ENCODE results near the gene FCRLB. TPM values are rescaled to one million over a fixed set of nuclear protein-coding genes. Genes with fewer than 3 reads are reported as not detected.

The FCRLB gene
- polyA plus RNA-seq, 2 of the 4 experiments (the other 2 are of a cell fraction): 0.48 to 0.75 TPM

DNA sequence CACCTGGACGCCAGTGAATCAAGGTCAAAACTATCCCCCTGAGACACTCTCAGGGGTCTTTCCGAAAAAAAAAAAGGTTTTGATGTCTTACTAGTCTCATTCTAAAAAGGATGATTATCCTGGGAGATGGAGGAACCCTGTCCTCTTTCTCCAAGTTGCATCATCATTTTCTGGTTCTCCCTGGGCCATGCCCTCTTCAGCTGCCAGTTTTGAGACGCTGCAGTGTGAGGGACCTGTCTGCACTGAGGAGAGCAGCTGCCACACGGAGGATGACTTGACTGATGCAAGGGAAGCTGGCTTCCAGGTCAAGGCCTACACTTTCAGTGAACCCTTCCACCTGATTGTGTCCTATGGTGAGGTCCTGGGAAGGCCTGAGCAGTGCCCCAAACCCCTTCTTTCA is 10.8 kb upstream of the FCRLB start:
- 73% methylated on average over 4 of the region's 4 CpGs for WGBS (ENCODE audit: missing lambda C conversion rate)
- no peak for FAIRE-seq

DNA sequence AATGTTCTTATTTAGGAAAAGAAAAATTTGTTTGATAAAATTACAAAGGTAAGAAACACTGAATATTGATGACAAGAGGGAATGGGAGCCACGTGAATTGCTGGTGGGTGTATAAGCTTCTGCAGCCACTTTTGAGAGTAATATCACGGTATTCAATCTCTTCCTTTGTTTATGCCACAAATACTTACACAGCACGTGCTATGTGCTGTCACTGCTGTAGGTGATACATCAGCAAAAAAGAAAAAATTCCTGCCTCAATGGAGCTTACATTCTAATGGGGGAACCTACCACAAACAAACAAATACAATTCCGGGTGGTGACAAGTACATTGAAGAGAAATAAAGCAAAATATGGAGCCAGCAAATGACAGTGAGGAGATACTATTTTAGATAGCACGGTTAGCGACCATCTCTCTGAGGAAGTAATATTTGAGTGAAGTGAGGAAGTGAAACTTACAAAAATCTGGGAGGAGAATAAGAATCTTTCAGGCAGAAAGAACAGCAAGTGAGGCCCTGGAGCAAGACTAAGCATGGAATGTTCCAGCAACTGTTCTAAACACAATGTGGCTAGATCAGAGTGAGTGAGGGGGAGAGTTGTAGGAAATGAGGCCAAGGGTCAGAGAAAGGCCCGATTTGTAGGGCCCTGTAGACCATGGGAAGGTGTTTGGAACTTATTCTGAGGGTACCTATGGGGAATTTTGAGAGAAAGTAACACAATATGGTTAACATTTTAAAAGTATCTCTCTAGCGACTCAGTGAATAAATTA is 2.6 kb upstream of the FCRLB start:
- TF ChIP-seq EHF (CRISPR knock-in tag; IDR thresholded peaks at IDR 0.05): no peak
- TF ChIP-seq, protein P1, sequence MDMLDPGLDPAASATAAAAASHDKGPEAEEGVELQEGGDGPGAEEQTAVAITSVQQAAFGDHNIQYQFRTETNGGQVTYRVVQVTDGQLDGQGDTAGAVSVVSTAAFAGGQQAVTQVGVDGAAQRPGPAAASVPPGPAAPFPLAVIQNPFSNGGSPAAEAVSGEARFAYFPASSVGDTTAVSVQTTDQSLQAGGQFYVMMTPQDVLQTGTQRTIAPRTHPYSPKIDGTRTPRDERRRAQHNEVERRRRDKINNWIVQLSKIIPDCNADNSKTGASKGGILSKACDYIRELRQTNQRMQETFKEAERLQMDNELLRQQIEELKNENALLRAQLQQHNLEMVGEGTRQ (IDR thresholded peaks at IDR 0.05): no peak
- no peak for TF ChIP-seq SREBF2 (IDR thresholded peaks at IDR 0.05)
- no peak for TF ChIP-seq SMC3 (IDR thresholded peaks at IDR 0.05)
- TF ChIP-seq, protein P2, sequence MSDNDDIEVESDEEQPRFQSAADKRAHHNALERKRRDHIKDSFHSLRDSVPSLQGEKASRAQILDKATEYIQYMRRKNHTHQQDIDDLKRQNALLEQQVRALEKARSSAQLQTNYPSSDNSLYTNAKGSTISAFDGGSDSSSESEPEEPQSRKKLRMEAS (IDR thresholded peaks at IDR 0.05): no peak
- no peak for TF ChIP-seq PHF8 (IDR thresholded peaks at IDR 0.05; ENCODE audit: borderline replicate concordance, low read depth)
- TF ChIP-seq FOSL2 (IDR thresholded peaks at IDR 0.05): no peak
- TF ChIP-seq FOSL2 (CRISPR knock-in tag; IDR thresholded peaks at IDR 0.05): no peak
- ATAC-seq: no peak
- POLR2A ChIA-PET: no interaction called here
- Histone ChIP-seq H3K4me2 (no peak overlapping the region), H3K9me3 (no peaks in the 10 kb centered on the region), H3K4me1 (peaks cover 10% of the 10 kb centered on the region; the same call in 1 of the 3 replicates), H3K4me3 (no peak overlapping the region), H3K27ac (no peak overlapping the region)
- CTCF ChIA-PET: interaction anchor here (0.8 to 1.2 kb wide), 2 partner anchors 8 to 20 kb away, joined by 3 read pairs; no protein-coding TSS in a partner anchor
- DNase-seq (ENCODE audit: low read depth in 1 of 2, low spot score in 1 of 2): no peak
- FAIRE-seq: no peak
- WGBS (ENCODE audit: missing lambda C conversion rate): 76% methylated on average over 8 of the region's 8 CpGs

More for the DNA sequence above, 10.8 kb upstream of the FCRLB start:
- ChIA-PET POLR2A (no interaction called here), CTCF (interaction anchor here (0.9 to 1.4 kb wide), 4 partner anchors 16 to 223 kb away, joined by 4 to 5 read pairs (median 4); no protein-coding TSS in a partner anchor)
- Histone ChIP-seq H3K9me3 (no peaks in the 10 kb centered on the region), H3K4me1 (no peaks in the 10 kb centered on the region), H3K4me3 (no peak overlapping the region), H3K27ac (peak overlapping the region; percentile 37 to 55; a peak in 3 of 6 replicates), H3K4me2 (no peak overlapping the region)
- ATAC-seq (no peak), DNase-seq (ENCODE audit: low read depth in 1 of 2, low spot score in 1 of 2) (no peak)
- TF ChIP-seq EHF (CRISPR knock-in tag; IDR thresholded peaks at IDR 0.05): no peak

DNA sequence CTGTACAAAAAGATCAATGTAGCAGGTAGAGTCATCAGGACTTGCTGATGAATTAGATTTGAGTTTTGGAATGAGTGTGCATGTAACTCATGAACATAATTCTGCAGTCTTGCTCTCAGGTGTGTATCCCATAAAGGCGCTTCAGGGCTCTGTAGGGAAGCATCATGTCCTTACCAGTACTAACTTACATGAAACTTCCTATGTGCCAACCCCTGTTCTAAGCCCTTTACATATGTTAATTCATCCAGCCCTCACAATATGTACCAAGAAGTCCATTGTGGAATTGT is 2.1 kb upstream of the FCRLB start:
- H3K4me2 ChIP-seq: no peak overlapping the region
- H3K27ac ChIP-seq: no peak overlapping the region
- H3K9me3 ChIP-seq: no peaks in the 10 kb centered on the region
- TF ChIP-seq HOXA7 (CRISPR knock-in tag; IDR thresholded peaks at IDR 0.05): no peak
- TF ChIP-seq FOSL2 (IDR thresholded peaks at IDR 0.05): no peak
- TF ChIP-seq FOSL2 (CRISPR knock-in tag; IDR thresholded peaks at IDR 0.05): no peak
- TF ChIP-seq JUNB (IDR thresholded peaks at IDR 0.05): no peak
- no peak for TF ChIP-seq EHMT2 (IDR thresholded peaks at IDR 0.05; ENCODE audit: low read depth)
- no peak for TF ChIP-seq ZNF302 (CRISPR knock-in tag; IDR thresholded peaks at IDR 0.05)
- TF ChIP-seq BHLHE40 (IDR thresholded peaks at IDR 0.05; ENCODE audit: low read depth, low read length): no peak
- TF ChIP-seq CEBPB (IDR thresholded peaks at IDR 0.05): no peak
- TF ChIP-seq JUN (IDR thresholded peaks at IDR 0.05): no peak
- TF ChIP-seq TFCP2L1 (CRISPR knock-in tag; IDR thresholded peaks at IDR 0.05): no peak
- no peak for TF ChIP-seq FOSB (CRISPR knock-in tag; IDR thresholded peaks at IDR 0.05)
- no peak for TF ChIP-seq RFX5 (IDR thresholded peaks at IDR 0.05)
- no peak for TF ChIP-seq MAZ (IDR thresholded peaks at IDR 0.05; ENCODE audit: borderline replicate concordance, low read depth, low read length)
- TF ChIP-seq MYC (IDR thresholded peaks at IDR 0.05; ENCODE audit: borderline replicate concordance, low read length): no peak
- TF ChIP-seq, protein P3, sequence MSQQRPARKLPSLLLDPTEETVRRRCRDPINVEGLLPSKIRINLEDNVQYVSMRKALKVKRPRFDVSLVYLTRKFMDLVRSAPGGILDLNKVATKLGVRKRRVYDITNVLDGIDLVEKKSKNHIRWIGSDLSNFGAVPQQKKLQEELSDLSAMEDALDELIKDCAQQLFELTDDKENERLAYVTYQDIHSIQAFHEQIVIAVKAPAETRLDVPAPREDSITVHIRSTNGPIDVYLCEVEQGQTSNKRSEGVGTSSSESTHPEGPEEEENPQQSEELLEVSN (IDR thresholded peaks at IDR 0.05; ENCODE audit: borderline replicate concordance, low read depth): no peak
- CTCF ChIA-PET: no interaction called here
- FAIRE-seq (no peak), ATAC-seq (no peak), DNase-seq (ENCODE audit: low read depth in 1 of 2, low spot score in 1 of 2) (no peak)
- H3K4me1 ChIP-seq: peaks cover 10% of the 10 kb centered on the region; the same call in 1 of the 3 replicates
- POLR2A ChIA-PET: no interaction called here
- WGBS (ENCODE audit: missing lambda C conversion rate): 100% methylated on average over 1 of the region's 1 CpG
- H3K4me3 ChIP-seq: no peak overlapping the region

Data from A549 (cell line).